Stomach (tissue), 9 donors: ENCODE measurements around the gene SAT1. TPM values are rescaled to one million over a fixed set of nuclear protein-coding genes. Genes with fewer than 3 reads are reported as not detected.

Source experiments
- DNase-seq, 2 donors: peaks; one replicate each; pipeline versions ENCODE4 v3.0.0 to v3.0.0-alpha.2; 2013 to 2019
- H3K27ac ChIP-seq, 5 donors: fragments of 200-600 bp in 4 of 5; sonication (generic) in 4 of 5; one replicate each; pipeline ENCODE4 v1.5.1; 2013 to 2019; ENCODE audit warnings: mild to moderate bottlenecking in 1 of 5, moderate library complexity in 1 of 5
- H3K27me3 ChIP-seq, 3 donors: fragments of 200-600 bp; sonication (generic); one replicate each; pipeline ENCODE4 v1.5.1; 2017 to 2019; ENCODE audit warnings: mixed run types in 1 of 3
- H3K36me3 ChIP-seq, 4 donors: fragments of 200-600 bp; sonication (generic); 1 replicate in 3 of 4; 2 replicates in 1 of 4; pipeline ENCODE4 v1.5.1; 2016 to 2019
- H3K4me1 ChIP-seq, 4 donors: fragments of 200-600 bp; sonication (generic); one replicate each; pipeline ENCODE4 v1.5.1; 2016 to 2019
- H3K4me3 ChIP-seq, 4 donors: fragments of 200-600 bp; sonication (generic) in 3 of 4; one replicate each; pipeline ENCODE4 v1.5.1; 2016 to 2019; ENCODE audit warnings: mild to moderate bottlenecking in 1 of 4
- H3K9me3 ChIP-seq, 4 donors: fragments of 200-600 bp; sonication (generic); one replicate each; pipeline ENCODE4 v1.5.1; 2016 to 2019
- EP300 ChIP-seq: sonication (generic); formaldehyde crosslinking; IDR thresholded peaks from one replicate; pipeline ENCODE4 v1.6.1; 2017; ENCODE audit warnings: antibody characterized with exemption
- POLR2A ChIP-seq, 4 donors: fragments of 450-650 bp; IDR thresholded peaks; one replicate each; pipeline ENCODE4 v1.6.1; 2016; ENCODE audit warnings: antibody characterized with exemption in 4 of 4, control low read depth in 2 of 4, mild to moderate bottlenecking in 1 of 4, moderate library complexity in 1 of 4
- POLR2AphosphoS5 ChIP-seq, 3 donors: sonication (generic); formaldehyde crosslinking; IDR thresholded peaks; one replicate each; pipeline ENCODE4 v1.6.1; 2016; ENCODE audit warnings: antibody characterized with exemption in 3 of 3
- WGBS, 5 donors: extraction: QIAGEN DNeasy Blood & Tissue Kit in 3 of 5; methylation state at CpG; one replicate each; pipeline versions ENCODE4 v1.1.5 to v1.1.7; 2013 to 2018; 5-methylcytosine and 5-hydroxymethylcytosine counted together
- intact Hi-C: fragments of 100-400 bp; cut with DNase I; formaldehyde crosslinking; loops from one replicate; pipeline ENCODE4 v1.15.1; 2023; ENCODE audit warnings: low total_unique reads
- polyA plus RNA-seq, 3 donors: library from polyadenylated mRNA; stranded (reverse); fragments of 200-250 nt; gene quantifications; one replicate each; pipeline ENCODE4 v1.2.3, GENCODE V29; 2013
- total RNA-seq, 5 donors: library from RNA; depleted of rRNA; stranded (reverse); fragments of >200 nt; gene quantifications; one replicate each; pipeline versions ENCODE4 v1.1.0 to v1.2.3, GENCODE V29; 2014 to 2016
- TF ChIP-seq, protein P1 (sequence below), 7 experiments: fragments of 450-650 bp in 4 of 7; fragments of 200-600 bp in 3 of 7; sonication (generic) in 3 of 7; IDR thresholded peaks; one replicate each; pipeline ENCODE4 v1.5.1; 2016 to 2019; ENCODE audit warnings: antibody characterized with exemption in 7 of 7, control low read depth in 2 of 7, mild to moderate bottlenecking in 1 of 7
- donor health status: healthy with polysubstance abuse.
- donor health status: Bipolar disorder and iron deficiency.
- donor health status: healthy.

The SAT1 gene
- total and polyA plus RNA-seq, 8 donors, result 499 to 2,157 (median 1,032) TPM

DNA sequence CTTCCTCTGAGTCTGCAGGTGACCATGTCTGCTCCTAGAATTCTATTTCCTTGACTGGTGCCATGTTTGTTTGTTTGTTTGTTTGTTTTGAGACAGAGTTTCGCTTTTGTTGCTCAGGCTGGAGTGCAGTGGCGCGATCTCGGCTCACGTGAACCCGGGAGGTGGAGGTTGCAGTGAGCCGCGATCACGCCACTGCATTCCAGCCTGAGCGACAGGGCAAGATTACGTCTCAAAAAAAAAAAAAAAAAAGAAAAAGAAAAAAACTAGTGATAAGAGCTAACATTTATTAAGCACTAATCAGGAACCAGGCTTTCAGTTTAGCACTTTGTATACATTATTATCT lies 7.2 kb downstream of the SAT1 start:
- peaks cover 0 to 14% (median 8%) of the 10 kb centered on the region in 4 donors for H3K36me3 ChIP-seq
- DNase-seq, result peak; percentile 51 to 63
- TF ChIP-seq POLR2A (IDR thresholded peaks at IDR 0.05) (no peak), POLR2AphosphoS5 (IDR thresholded peaks at IDR 0.05) (no peak), EP300 (no peak)
- TF ChIP-seq, protein P1, sequence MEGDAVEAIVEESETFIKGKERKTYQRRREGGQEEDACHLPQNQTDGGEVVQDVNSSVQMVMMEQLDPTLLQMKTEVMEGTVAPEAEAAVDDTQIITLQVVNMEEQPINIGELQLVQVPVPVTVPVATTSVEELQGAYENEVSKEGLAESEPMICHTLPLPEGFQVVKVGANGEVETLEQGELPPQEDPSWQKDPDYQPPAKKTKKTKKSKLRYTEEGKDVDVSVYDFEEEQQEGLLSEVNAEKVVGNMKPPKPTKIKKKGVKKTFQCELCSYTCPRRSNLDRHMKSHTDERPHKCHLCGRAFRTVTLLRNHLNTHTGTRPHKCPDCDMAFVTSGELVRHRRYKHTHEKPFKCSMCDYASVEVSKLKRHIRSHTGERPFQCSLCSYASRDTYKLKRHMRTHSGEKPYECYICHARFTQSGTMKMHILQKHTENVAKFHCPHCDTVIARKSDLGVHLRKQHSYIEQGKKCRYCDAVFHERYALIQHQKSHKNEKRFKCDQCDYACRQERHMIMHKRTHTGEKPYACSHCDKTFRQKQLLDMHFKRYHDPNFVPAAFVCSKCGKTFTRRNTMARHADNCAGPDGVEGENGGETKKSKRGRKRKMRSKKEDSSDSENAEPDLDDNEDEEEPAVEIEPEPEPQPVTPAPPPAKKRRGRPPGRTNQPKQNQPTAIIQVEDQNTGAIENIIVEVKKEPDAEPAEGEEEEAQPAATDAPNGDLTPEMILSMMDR (IDR thresholded peaks at IDR 0.05), result no peak
- no peaks in the 10 kb centered on the region for H3K27me3 ChIP-seq
- peaks cover 0 to under 1% (median under 1%) of the 10 kb centered on the region in 4 donors for H3K4me1 ChIP-seq
- intact Hi-C loops, result no loop called here
- no peaks in the 10 kb centered on the region for H3K9me3 ChIP-seq
- WGBS, 5 donors, result 25 to 73% (median 45%) methylated on average over 5 to 11 of the region's 11 CpGs
- no peak overlapping the region for H3K4me3 ChIP-seq
- peak overlapping the region; percentile 68 to 84 (median 70) for H3K27ac ChIP-seq

- H3K27me3 ChIP-seq, result no peaks in the 10 kb centered on the region
- H3K4me1 ChIP-seq, result peaks cover 0 to 7% (median 0%) of the 10 kb centered on the region in 4 donors
- no peak for DNase-seq
- H3K36me3 ChIP-seq, result no peaks in the 10 kb centered on the region
- H3K4me3 ChIP-seq, result no peak overlapping the region
- no peaks in the 10 kb centered on the region for H3K9me3 ChIP-seq
- intact Hi-C loops, result no loop called here
- H3K27ac ChIP-seq, result peak overlapping the region in 1 of 5 donors; percentile 1
- no peak for TF ChIP-seq POLR2AphosphoS5 (IDR thresholded peaks at IDR 0.05)
- TF ChIP-seq EP300, result no peak
- TF ChIP-seq POLR2A (IDR thresholded peaks at IDR 0.05), result no peak
- TF ChIP-seq, protein P1 (IDR thresholded peaks at IDR 0.05), result no peak
- WGBS, 5 donors, result 64 to 80% (median 73%) methylated on average over 5 to 6 of the region's 6 CpGs
Observed at GRCh38 chrX:23792861-23793553, 10.0 kb downstream of the SAT1 start.

- Histone ChIP-seq H3K27ac (no peak overlapping the region), H3K9me3 (no peaks in the 10 kb centered on the region), H3K4me3 (no peak overlapping the region), H3K4me1 (peaks cover 0 to 7% (median 0%) of the 10 kb centered on the region in 4 donors), H3K36me3 (no peaks in the 10 kb centered on the region), H3K27me3 (no peaks in the 10 kb centered on the region)
- intact Hi-C loops, result no loop called here
- TF ChIP-seq, protein P1 (IDR thresholded peaks at IDR 0.05), result no peak
- no peak for TF ChIP-seq EP300
- no peak for TF ChIP-seq POLR2A (IDR thresholded peaks at IDR 0.05)
- no peak for TF ChIP-seq POLR2AphosphoS5 (IDR thresholded peaks at IDR 0.05)
- DNase-seq, result no peak
- WGBS, 5 donors, result 76 to 87% (median 81%) methylated on average over 7 to 8 of the region's 8 CpGs
Observed at GRCh38 chrX:23795221-23795620, 12.2 kb downstream of the SAT1 start.

DNA sequence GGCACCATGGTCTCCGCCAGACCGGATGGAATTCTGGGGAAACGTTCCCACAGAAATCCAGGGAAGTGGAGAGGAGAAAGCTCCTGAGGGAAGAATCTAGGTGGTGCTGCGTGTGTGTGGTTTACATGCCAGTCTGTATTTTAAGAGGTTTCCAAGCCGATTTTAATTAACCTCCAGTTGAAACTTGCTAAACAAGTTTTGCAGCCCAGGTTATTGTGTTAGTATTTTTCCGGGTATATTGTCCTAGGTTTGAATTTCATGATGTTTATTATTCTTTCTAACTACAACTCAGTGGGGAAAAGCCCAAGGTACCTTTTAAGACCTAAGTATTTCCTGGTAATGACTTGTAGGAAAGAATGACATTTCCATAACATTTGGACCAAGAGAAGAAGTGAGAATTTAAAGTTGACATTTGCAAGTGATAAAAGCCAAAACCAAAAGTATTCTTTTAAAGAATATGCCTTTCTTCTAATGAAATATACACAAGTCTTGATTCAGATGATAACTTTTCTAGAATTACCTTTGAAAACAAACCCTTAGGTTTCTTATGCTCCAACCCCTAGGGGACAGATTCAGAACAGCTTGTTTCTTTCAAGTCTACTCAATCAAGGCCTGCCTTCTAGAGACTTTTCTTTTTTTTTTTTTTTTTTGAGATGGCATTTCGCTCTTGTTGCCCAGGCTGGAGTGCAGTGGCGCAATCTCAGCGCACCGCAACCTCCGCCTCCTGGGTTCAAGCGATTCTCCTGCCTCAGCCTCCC lies 14.6 kb downstream of the SAT1 start:
- H3K4me1 ChIP-seq, result peaks cover 0 to 7% (median 0%) of the 10 kb centered on the region in 4 donors
- 58 to 70% (median 60%) methylated on average over 12 of the region's 12 CpGs for WGBS, 5 donors
- H3K4me3 ChIP-seq, result no peak overlapping the region
- no peaks in the 10 kb centered on the region for H3K9me3 ChIP-seq
- H3K36me3 ChIP-seq, result no peaks in the 10 kb centered on the region
- H3K27me3 ChIP-seq, result no peaks in the 10 kb centered on the region
- peak in 1 of 2 donors; percentile 74 for DNase-seq
- intact Hi-C loops, result no loop called here
- H3K27ac ChIP-seq, result peak overlapping the region; percentile 72 to 88 (median 79)
- TF ChIP-seq EP300 (no peak), POLR2AphosphoS5 (IDR thresholded peaks at IDR 0.05) (no peak)
